Body of pancreas (tissue), 4 donors: Measurements from ENCODE around the gene ASB15.

Experiments
- CTCF ChIP-seq, 7 experiments: fragments of 450-650 bp in 4 of 7; fragments of 200-600 bp in 3 of 7; sonication (generic) in 3 of 7; IDR thresholded peaks; one replicate each; pipeline ENCODE4 v1.5.1; 2016 to 2019; ENCODE audit warnings: antibody characterized with exemption in 7 of 7
- POLR2A ChIP-seq, 3 donors: fragments of 450-650 bp; IDR thresholded peaks; one replicate each; pipeline ENCODE4 v1.6.1; 2016; ENCODE audit warnings: antibody characterized with exemption in 3 of 3, mild to moderate bottlenecking in 2 of 3

GRCh38 chr7:123673137-123673732 is 71.6 kb downstream of the ASB15 start:
- no peak for TF ChIP-seq CTCF (IDR thresholded peaks at IDR 0.05)
- no peak for TF ChIP-seq POLR2A (IDR thresholded peaks at IDR 0.05)
